Endothelial cell of umbilical vein (primary cell): Measurements from ENCODE around the gene RGS12. TPM values are rescaled to one million over a fixed set of nuclear protein-coding genes. Genes with fewer than 3 reads are reported as not detected.

Experiments used
- BruUV-seq: library from RNA; stranded (reverse); fragments of 400-500 nt; replicated peaks from 2 replicates; lab custom pipeline; 2021; lab: Mats Ljungman, UMichigan
- CTCF ChIA-PET: fragments of 300-600, 350-600 bp; sonication (Branson Sonifier 250); formaldehyde crosslinking; loops from one replicate; lab custom pipeline; 2021; ENCODE audit warnings: antibody characterized with exemption, inconsistent platforms; lab: Charles Lee
- POLR2A ChIA-PET: fragments of 300-600, 350-600 bp; sonication (Branson Sonifier 250); formaldehyde crosslinking; loops from one replicate; lab custom pipeline; 2021; ENCODE audit warnings: antibody characterized with exemption, inconsistent platforms; lab: Charles Lee
- DNase-seq: peaks from one replicate; pipeline ENCODE4 v3.0.0-alpha.2; 2011; ENCODE audit warnings: low read depth, low spot score
- FAIRE-seq: peaks from 2 replicates; lab custom pipeline; 2011; peaks lifted over from hg19 to GRCh38; lab: Jason Lieb, UNC
- H2AFZ ChIP-seq: 2 replicates; pipeline ENCODE4 v1.6.0; 2012; ENCODE audit warnings: low read depth, low read length, control low read depth, inconsistent platforms
- H3K27ac ChIP-seq: 2 replicates; pipeline ENCODE4 v1.5.1; 2011; ENCODE audit warnings: low read depth, mild to moderate bottlenecking, control low read depth, low read length, moderate library complexity; ENCODE audit not compliant: insufficient read depth
- H3K27me3 ChIP-seq, 2 experiments: 2 replicates each; pipeline versions ENCODE4 v1.6.0 to v1.6.1; 2011; ENCODE audit warnings: low read length in 2 of 2, mixed read lengths in 1 of 2; ENCODE audit not compliant: control insufficient read depth in 2 of 2, insufficient read depth in 2 of 2
- H3K36me3 ChIP-seq, 2 experiments: 2 replicates in 1 of 2; 3 replicates in 1 of 2; pipeline ENCODE4 v1.5.1; 2011; ENCODE audit warnings: low read length in 2 of 2, mild to moderate bottlenecking in 1 of 2, moderate library complexity in 1 of 2; ENCODE audit not compliant: control insufficient read depth in 2 of 2, insufficient read depth in 2 of 2; ENCODE audit errors: extremely low read depth in 1 of 2
- H3K4me1 ChIP-seq: 3 replicates; pipeline ENCODE4 v1.5.1; 2011; ENCODE audit warnings: mild to moderate bottlenecking, low read length; ENCODE audit not compliant: control insufficient read depth, insufficient read depth; ENCODE audit errors: extremely low read depth
- H3K4me2 ChIP-seq: 2 replicates; pipeline ENCODE4 v1.6.1; 2011; ENCODE audit warnings: low read length, control low read depth, mixed read lengths; ENCODE audit not compliant: insufficient read depth
- H3K4me3 ChIP-seq, 3 experiments: fragments of 200-600 bp in 1 of 3; sonication (generic), shearing (Covaris generic) in 1 of 3; replicated peaks in 1 of 3; 2 replicates each; pipeline ENCODE4 v1.5.1; 2011 to 2016; ENCODE audit warnings: control low read depth in 3 of 3, low read length in 3 of 3, mild to moderate bottlenecking in 2 of 3, inconsistent platforms in 1 of 3, low read depth in 1 of 3, moderate library complexity in 1 of 3; ENCODE audit not compliant: insufficient read depth in 1 of 3
- H3K79me2 ChIP-seq: 2 replicates; pipeline ENCODE4 v1.6.0; 2012; ENCODE audit warnings: low read length, inconsistent platforms; ENCODE audit not compliant: control insufficient read depth, insufficient read depth
- H3K9ac ChIP-seq: replicated peaks from 2 replicates; pipeline ENCODE3; 2011; ENCODE audit warnings: low read length, control low read depth; ENCODE audit not compliant: insufficient read depth; ENCODE audit errors: extremely low read depth
- H3K9me1 ChIP-seq: replicated peaks from 3 replicates; pipeline ENCODE4 v1.6.0; 2011; ENCODE audit warnings: mild to moderate bottlenecking, low read length; ENCODE audit not compliant: control insufficient read depth, insufficient read depth; ENCODE audit errors: extremely low read depth
- H3K9me3 ChIP-seq: replicated peaks from 2 replicates; pipeline ENCODE4 v1.5.1; 2012; ENCODE audit warnings: low read length, inconsistent platforms; ENCODE audit not compliant: control insufficient read depth, insufficient read depth
- H4K20me1 ChIP-seq: replicated peaks from 2 replicates; pipeline ENCODE3; 2011; ENCODE audit warnings: mild to moderate bottlenecking, low read length; ENCODE audit not compliant: control insufficient read depth, insufficient read depth; ENCODE audit errors: extremely low read depth
- EZH2 ChIP-seq: IDR thresholded peaks from 2 replicates; pipeline ENCODE4 v1.6.1; 2012; ENCODE audit warnings: borderline replicate concordance, low read depth, mild to moderate bottlenecking, moderate library complexity, low read length, inconsistent platforms; ENCODE audit not compliant: severe bottlenecking
- FOS ChIP-seq: IDR thresholded peaks from 2 replicates; pipeline ENCODE4 v1.6.1; 2011; ENCODE audit warnings: mild to moderate bottlenecking, low read length, moderate library complexity, borderline replicate concordance; ENCODE audit not compliant: insufficient read depth
- GATA2 ChIP-seq: IDR thresholded peaks from 2 replicates; pipeline ENCODE4 v1.7.0; 2011; ENCODE audit warnings: low read depth, mild to moderate bottlenecking, moderate library complexity, mixed read lengths, low read length; ENCODE audit not compliant: insufficient read length, insufficient read depth
- JUN ChIP-seq: IDR thresholded peaks from 2 replicates; pipeline ENCODE4 v1.6.1; 2011; ENCODE audit warnings: borderline replicate concordance, low read depth; ENCODE audit not compliant: insufficient read length, insufficient read depth
- MYC ChIP-seq: IDR thresholded peaks from one replicate; pipeline ENCODE4 v1.6.1; 2011; ENCODE audit warnings: mild to moderate bottlenecking, low read depth, low read length
- POLR2A ChIP-seq: IDR thresholded peaks from 2 replicates; pipeline ENCODE4 v1.6.1; 2012; ENCODE audit warnings: low read depth, mild to moderate bottlenecking, control low read depth, low read length
- POLR2AphosphoS5 ChIP-seq: IDR thresholded peaks from 2 replicates; pipeline ENCODE4 v1.6.1; 2012; ENCODE audit warnings: low read depth, mild to moderate bottlenecking, control low read depth, low read length, moderate library complexity; ENCODE audit not compliant: insufficient read depth
- dilution Hi-C: fragments of 300-500 bp; cut with MboI; formaldehyde crosslinking; loops from one replicate; pipeline ENCODE4 v1.15.0; 2019; ENCODE audit warnings: low sequenced_read_pairs; ENCODE audit not compliant: extremely low pct_ligation_motif_present
- intact Hi-C: fragments of 100-400 bp; cut with micrococcal nuclease; formaldehyde crosslinking; loops from one replicate; pipeline ENCODE4 v1.10.0; 2022
- polyA plus RNA-seq, 4 experiments: library from polyadenylated mRNA; depleted of rRNA in 3 of 4; stranded (reverse) in 3 of 4; unstranded in 1 of 4; fragments of >200 nt; gene quantifications; 2 replicates each; pipeline versions ENCODE4 v1.2.1 to v1.2.3, GENCODE V29; 2011 to 2012; ENCODE audit warnings: missing spikeins in 1 of 4
- total RNA-seq: library from RNA; stranded (reverse); gene quantifications from 2 replicates; pipeline ENCODE4 v1.2.3, GENCODE V29; 2021
- TF ChIP-seq, protein P1 (sequence below), 2 donors: IDR thresholded peaks; 1 replicate in 1 of 2; 2 replicates in 1 of 2; pipeline ENCODE4 v1.5.1; 2011; ENCODE audit warnings: low read length in 2 of 2, mild to moderate bottlenecking in 2 of 2, moderate library complexity in 2 of 2, control low read depth in 1 of 2, inconsistent platforms in 1 of 2, low read depth in 1 of 2; ENCODE audit not compliant: insufficient read depth in 1 of 2; ENCODE audit errors: extremely low read depth in 1 of 2
- TF ChIP-seq, protein P2 (sequence below): IDR thresholded peaks from 2 replicates; pipeline ENCODE4 v1.6.1; 2011; ENCODE audit not compliant: insufficient read depth, insufficient read length

RGS12 gene
- total and polyA plus RNA-seq, 2 donors (not counting 3 experiments of a cell fraction or from before 2014, with no cell fraction given): 65.2 to 75.4 TPM

DNA sequence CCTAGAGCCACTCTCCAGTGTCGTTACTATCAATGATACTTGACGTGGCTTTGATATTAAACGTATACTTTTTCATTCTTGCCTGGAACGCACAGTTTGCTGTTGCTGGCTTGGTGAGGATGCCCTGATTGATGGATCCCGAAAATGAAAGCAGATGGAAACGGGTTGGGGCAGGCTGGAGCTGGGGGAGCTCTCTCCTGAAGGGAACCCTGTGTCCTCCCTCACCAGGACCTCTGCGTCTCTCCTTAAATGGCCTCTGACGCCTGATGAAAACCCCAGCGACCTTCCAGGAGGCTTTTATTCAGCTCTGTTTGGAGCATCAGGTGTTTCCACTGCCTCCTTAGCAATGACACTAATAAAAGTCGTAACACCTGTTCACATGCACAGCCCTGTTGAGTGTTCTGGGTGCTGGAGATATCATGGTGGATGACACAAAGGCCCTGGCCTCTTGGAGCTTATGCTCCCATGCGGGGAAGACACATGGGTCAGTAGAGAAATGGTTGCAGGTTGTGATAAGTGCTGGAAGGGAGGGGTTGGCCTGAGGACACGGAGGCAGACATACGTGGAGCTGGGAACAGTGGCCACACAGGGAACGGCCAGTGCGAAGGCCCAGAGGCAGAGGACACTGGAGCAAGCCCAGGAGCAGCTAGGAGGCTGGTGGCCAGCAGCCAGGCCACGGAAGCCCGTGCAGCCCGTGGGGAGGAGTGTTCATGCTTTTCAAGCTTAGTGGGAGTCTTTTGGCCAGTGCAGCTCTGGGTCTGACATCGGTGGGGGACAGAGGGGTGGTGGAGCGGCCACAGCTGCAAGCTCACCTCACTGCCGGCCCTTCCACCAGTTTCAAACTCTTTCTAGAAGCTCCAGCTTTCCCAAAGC lies 36.4 kb upstream of the RGS12 start:
- BruUV-seq: no TSS peak
- Histone ChIP-seq H2AFZ (no peak overlapping the region), H3K36me3 (no peaks in the 10 kb centered on the region), H4K20me1 (no peaks in the 10 kb centered on the region), H3K4me1 (no peaks in the 10 kb centered on the region), H3K9ac (no peak overlapping the region), H3K9me3 (no peaks in the 10 kb centered on the region), H3K4me2 (no peak overlapping the region), H3K79me2 (no peaks in the 10 kb centered on the region), H3K4me3 (no peak overlapping the region), H3K9me1 (no peaks in the 10 kb centered on the region), H3K27me3 (peaks cover 0 to 2% of the 10 kb centered on the region in 2 experiments), H3K27ac (no peak overlapping the region)
- TF ChIP-seq, protein P1, sequence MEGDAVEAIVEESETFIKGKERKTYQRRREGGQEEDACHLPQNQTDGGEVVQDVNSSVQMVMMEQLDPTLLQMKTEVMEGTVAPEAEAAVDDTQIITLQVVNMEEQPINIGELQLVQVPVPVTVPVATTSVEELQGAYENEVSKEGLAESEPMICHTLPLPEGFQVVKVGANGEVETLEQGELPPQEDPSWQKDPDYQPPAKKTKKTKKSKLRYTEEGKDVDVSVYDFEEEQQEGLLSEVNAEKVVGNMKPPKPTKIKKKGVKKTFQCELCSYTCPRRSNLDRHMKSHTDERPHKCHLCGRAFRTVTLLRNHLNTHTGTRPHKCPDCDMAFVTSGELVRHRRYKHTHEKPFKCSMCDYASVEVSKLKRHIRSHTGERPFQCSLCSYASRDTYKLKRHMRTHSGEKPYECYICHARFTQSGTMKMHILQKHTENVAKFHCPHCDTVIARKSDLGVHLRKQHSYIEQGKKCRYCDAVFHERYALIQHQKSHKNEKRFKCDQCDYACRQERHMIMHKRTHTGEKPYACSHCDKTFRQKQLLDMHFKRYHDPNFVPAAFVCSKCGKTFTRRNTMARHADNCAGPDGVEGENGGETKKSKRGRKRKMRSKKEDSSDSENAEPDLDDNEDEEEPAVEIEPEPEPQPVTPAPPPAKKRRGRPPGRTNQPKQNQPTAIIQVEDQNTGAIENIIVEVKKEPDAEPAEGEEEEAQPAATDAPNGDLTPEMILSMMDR (IDR thresholded peaks at IDR 0.05; ENCODE audit: extremely low read depth in 1 of 2, insufficient read depth in 1 of 2, low read depth in 1 of 2, low read length in 2 of 2): no peak
- intact Hi-C loops: no loop called here
- dilution Hi-C loops: no loop called here
- ChIA-PET CTCF (interaction anchor here (1.1 kb wide), 1 partner anchor 224 kb away, joined by 3 read pairs; no protein-coding TSS in a partner anchor), POLR2A (no interaction called here)
- DNase-seq (no peak), FAIRE-seq (no peak)

DNA sequence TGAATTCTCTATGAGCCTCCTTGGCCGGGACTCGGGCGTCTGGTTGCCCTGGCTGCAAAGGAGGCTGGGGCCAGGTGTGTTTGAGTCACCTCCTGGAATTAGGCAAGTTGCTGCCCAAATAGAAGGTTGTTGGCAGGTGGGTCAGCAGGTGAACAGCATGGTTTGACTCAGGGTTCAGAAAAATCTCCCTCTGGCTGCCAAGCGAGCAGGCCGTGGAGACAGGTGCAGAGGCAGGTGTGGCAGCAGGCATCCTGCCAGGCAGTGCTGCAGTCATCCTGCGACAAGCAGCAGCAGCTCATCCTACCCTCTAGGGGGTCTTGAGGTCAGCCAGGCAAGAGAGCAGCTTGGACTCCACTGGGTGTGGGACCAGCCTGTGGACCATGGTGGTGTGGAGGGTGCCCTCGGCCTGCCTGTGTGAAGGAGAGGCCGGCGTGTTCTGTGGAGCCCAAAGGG lies 35.7 kb upstream of the RGS12 start:
- peaks cover 0 to 2% of the 10 kb centered on the region in 2 experiments for H3K27me3 ChIP-seq
- no peaks in the 10 kb centered on the region for H4K20me1 ChIP-seq
- no peak overlapping the region for H3K27ac ChIP-seq
- DNase-seq (no peak), FAIRE-seq (no peak)
- no peaks in the 10 kb centered on the region for H3K9me1 ChIP-seq
- intact Hi-C loops: no loop called here
- no peak overlapping the region for H3K9ac ChIP-seq
- TF ChIP-seq, protein P2, sequence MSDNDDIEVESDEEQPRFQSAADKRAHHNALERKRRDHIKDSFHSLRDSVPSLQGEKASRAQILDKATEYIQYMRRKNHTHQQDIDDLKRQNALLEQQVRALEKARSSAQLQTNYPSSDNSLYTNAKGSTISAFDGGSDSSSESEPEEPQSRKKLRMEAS: no peak
- TF ChIP-seq POLR2AphosphoS5 (no peak), MYC (no peak), EZH2 (no peak), FOS (no peak), JUN (no peak), POLR2A (no peak), GATA2 (no peak)
- TF ChIP-seq, protein P1 (IDR thresholded peaks at IDR 0.05; ENCODE audit: extremely low read depth in 1 of 2, insufficient read depth in 1 of 2, low read depth in 1 of 2, low read length in 2 of 2): no peak
- no peaks in the 10 kb centered on the region for H3K36me3 ChIP-seq
- H3K4me2 ChIP-seq: no peak overlapping the region
- no peaks in the 10 kb centered on the region for H3K79me2 ChIP-seq
- no peaks in the 10 kb centered on the region for H3K9me3 ChIP-seq
- H3K4me3 ChIP-seq: no peak overlapping the region
- BruUV-seq: no TSS peak
- no peak overlapping the region for H2AFZ ChIP-seq
- POLR2A ChIA-PET: no interaction called here
- CTCF ChIA-PET: interaction anchor here (1.1 kb wide), 1 partner anchor 224 kb away, joined by 3 read pairs; no protein-coding TSS in a partner anchor
- dilution Hi-C loops: no loop called here
- H3K4me1 ChIP-seq: no peaks in the 10 kb centered on the region
